Testis (tissue), 2 donors: Measurements from ENCODE around the gene PPP2R5B.

Source experiments
- CTCF ChIP-seq, 3 experiments: fragments of 450-650 bp in 2 of 3; fragments of 200-600 bp in 1 of 3; sonication (generic) in 1 of 3; IDR thresholded peaks; one replicate each; pipeline ENCODE4 v1.5.1; 2016 to 2019; ENCODE audit warnings: antibody characterized with exemption in 3 of 3, mild to moderate bottlenecking in 2 of 3, moderate library complexity in 1 of 3
- POLR2A ChIP-seq: fragments of 450-650 bp; IDR thresholded peaks from one replicate; pipeline ENCODE4 v1.6.1; 2017; ENCODE audit warnings: antibody characterized with exemption, mild to moderate bottlenecking, moderate library complexity

GRCh38 chr11:64892838-64893193 is 31.7 kb upstream of the PPP2R5B start:
- TF ChIP-seq CTCF (IDR thresholded peaks at IDR 0.05) (no peak), POLR2A (no peak)
